ENCODE results near the gene GKN1. TPM values are rescaled to one million over a fixed set of nuclear protein-coding genes. Genes with fewer than 3 reads are reported as not detected.

GKN1 gene
- total and polyA plus RNA-seq, 5 donors: not detected

DNA sequence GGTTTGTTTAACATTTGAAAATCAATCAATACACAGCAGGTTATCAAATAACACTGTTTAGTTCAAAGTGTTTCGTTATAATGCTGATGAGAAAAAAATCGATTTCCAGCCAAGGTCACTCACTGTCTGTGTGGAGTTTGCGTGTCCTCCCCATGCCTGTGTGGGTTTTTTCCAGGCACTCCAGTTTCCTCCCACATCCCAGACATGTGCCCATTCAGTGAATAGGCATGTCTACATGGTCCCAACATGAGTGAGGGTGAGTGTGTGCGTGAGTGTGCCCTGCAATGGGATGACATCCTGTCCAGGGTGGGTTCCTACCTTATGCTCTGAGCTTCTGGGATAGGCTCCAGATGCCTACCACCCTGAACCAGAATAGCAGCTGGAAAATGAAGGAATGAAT, 13.1 kb upstream of the GKN1 start:
- Histone ChIP-seq H3K27ac (ENCODE audit: low read length) (no peak overlapping the region), H3K9me3 (ENCODE audit: control insufficient read depth, low read length) (no peaks in the 10 kb centered on the region), H3K4me1 (ENCODE audit: control insufficient read depth, insufficient read depth, low read length) (no peaks in the 10 kb centered on the region), H3K4me3 (ENCODE audit: low read length) (no peak overlapping the region), H3K27me3 (ENCODE audit: control insufficient read depth, insufficient read depth) (no peaks in the 10 kb centered on the region)
- no peak for DNase-seq
- WGBS: 94% methylated on average over 4 of the region's 4 CpGs
- ATAC-seq: no peak
- intact Hi-C loops (cut with DNase I): no loop called here

DNA sequence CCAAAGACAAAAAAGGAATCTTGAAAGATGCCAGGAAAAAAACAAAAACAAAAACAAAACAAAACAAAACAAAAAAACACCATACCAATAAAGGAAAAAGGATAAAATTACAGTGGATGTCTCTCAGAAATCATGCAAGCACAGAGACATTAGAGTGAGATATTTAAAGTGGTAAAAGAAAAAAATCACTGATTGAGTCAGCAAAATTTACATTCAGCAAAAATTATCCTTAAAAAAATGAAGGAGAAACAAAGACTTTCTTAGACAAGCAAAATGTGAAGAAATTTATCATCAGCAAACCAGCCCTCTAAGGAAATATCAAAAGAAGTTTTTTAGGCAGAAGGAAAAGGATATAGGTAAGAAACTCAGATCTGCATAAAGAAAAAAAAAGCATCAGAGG, 10.2 kb upstream of the GKN1 start:
- Histone ChIP-seq H3K9me3 (ENCODE audit: control insufficient read depth, low read length) (no peaks in the 10 kb centered on the region), H3K4me1 (ENCODE audit: control insufficient read depth, insufficient read depth, low read length) (no peaks in the 10 kb centered on the region), H3K27me3 (ENCODE audit: control insufficient read depth, insufficient read depth) (no peaks in the 10 kb centered on the region), H3K27ac (ENCODE audit: low read length) (no peak overlapping the region), H3K4me3 (ENCODE audit: low read length) (no peak overlapping the region)
- ATAC-seq: no peak
- no peak for DNase-seq
- intact Hi-C loops (cut with DNase I): no loop called here

DNA sequence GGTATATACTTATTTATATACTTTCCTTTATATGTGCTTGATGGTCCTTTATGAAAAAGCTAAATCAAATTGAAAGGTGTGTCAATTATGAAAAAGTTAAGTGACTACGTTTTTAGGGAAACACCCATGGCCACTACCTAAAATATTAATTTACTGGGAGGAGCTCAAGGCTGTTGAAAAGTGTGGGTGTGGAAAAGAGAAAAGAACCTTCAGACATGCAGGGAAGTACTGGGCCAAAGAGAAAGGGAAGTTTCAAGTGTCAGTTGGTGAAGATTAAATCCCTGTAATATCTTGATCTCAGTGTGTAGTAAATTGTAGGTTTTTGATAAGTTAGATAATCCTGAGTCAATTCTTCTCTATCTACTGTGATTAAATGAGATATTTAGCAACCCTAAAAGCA, 6.2 kb upstream of the GKN1 start:
- ATAC-seq (no peak), DNase-seq (no peak)
- Histone ChIP-seq H3K9me3 (ENCODE audit: control insufficient read depth, low read length) (no peaks in the 10 kb centered on the region), H3K27me3 (ENCODE audit: control insufficient read depth, insufficient read depth) (no peaks in the 10 kb centered on the region), H3K4me3 (ENCODE audit: low read length) (no peak overlapping the region), H3K27ac (ENCODE audit: low read length) (no peak overlapping the region), H3K4me1 (ENCODE audit: control insufficient read depth, insufficient read depth, low read length) (no peaks in the 10 kb centered on the region)
- WGBS: 72% methylated on average over 1 of the region's 1 CpG
- intact Hi-C loops (cut with DNase I): no loop called here

DNA sequence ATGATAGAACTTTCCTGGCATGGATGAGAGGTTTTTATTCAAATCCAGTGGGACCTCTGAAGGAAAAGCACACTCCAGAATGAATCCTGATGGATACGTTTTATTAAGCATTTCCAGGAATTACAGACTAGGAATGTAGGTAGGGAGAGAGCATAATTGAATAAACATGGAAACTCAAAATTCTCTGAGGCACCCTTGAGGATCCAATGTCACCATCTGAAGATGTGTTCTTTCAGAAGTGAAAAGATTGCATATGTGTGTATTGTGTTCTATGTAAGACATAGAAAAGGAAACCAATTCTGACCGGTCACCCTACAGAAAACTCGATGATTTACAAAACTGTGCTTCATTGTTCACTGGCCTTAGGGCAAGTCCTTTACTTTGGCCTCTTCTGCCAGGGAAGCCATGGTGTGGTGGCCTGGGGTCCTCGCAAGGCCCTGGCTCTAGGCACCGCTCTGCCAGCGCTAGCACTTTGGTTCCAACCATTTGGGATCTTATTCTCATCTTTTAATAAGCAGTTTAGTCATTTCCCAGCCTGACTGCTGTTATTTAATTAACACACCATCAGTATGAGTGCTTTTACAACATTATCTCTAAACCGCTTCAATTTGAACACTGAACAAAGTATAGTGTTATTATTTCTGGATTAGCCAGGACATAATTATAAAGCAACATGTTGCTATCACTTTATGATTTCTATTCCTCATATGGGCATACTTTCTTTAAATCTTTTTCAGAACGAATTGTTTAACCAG, 4.5 kb upstream of the GKN1 start:
- intact Hi-C loops (cut with DNase I): no loop called here
- no peak overlapping the region for H3K4me3 ChIP-seq (ENCODE audit: low read length)
- no peak for DNase-seq
- 84% methylated on average over 8 of the region's 8 CpGs for WGBS
- H3K4me1 ChIP-seq (ENCODE audit: control insufficient read depth, insufficient read depth, low read length): no peaks in the 10 kb centered on the region
- no peak for ATAC-seq
- no peak overlapping the region for H3K27ac ChIP-seq (ENCODE audit: low read length)
- H3K27me3 ChIP-seq (ENCODE audit: control insufficient read depth, insufficient read depth): no peaks in the 10 kb centered on the region
- H3K9me3 ChIP-seq (ENCODE audit: control insufficient read depth, low read length): no peaks in the 10 kb centered on the region

DNA sequence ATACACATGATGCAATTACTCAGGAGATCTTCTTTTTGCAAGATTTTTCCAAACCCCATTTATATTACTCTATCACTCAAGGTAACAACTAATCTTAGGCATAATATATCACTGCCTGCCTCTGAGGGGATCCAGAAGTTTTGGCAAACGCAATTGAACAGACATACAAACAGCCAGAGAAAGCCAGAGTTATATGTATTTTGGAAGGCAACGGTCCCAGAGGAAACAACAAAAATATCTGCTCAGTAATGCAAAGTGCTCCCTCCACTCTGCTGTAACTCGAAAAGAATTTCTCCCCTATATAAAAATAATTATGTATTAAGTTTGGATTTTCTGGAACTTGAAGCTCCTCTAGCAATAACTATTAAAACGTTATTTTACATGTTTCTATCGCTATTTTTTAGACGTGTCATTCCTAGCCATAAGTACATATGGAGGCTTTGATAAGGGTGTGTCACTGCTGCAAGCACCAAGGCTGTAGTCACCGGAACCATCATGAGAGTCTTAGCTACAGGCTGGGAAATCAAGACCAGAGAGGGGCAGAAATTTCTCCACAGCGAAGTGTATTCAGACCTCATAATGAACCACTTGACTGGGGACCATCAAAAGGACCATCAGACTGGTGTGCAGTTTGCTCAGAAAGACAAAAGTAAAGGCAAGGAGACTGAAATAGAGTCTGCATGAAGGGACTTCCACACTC, 3.7 kb upstream of the GKN1 start:
- Histone ChIP-seq H3K27ac (ENCODE audit: low read length) (no peak overlapping the region), H3K4me3 (ENCODE audit: low read length) (no peak overlapping the region), H3K27me3 (ENCODE audit: control insufficient read depth, insufficient read depth) (no peaks in the 10 kb centered on the region), H3K9me3 (ENCODE audit: control insufficient read depth, low read length) (no peaks in the 10 kb centered on the region), H3K4me1 (ENCODE audit: control insufficient read depth, insufficient read depth, low read length) (no peaks in the 10 kb centered on the region)
- no peak for DNase-seq
- intact Hi-C loops (cut with DNase I): no loop called here
- ATAC-seq: no peak
- WGBS: 60% methylated on average over 8 of the region's 8 CpGs

DNA sequence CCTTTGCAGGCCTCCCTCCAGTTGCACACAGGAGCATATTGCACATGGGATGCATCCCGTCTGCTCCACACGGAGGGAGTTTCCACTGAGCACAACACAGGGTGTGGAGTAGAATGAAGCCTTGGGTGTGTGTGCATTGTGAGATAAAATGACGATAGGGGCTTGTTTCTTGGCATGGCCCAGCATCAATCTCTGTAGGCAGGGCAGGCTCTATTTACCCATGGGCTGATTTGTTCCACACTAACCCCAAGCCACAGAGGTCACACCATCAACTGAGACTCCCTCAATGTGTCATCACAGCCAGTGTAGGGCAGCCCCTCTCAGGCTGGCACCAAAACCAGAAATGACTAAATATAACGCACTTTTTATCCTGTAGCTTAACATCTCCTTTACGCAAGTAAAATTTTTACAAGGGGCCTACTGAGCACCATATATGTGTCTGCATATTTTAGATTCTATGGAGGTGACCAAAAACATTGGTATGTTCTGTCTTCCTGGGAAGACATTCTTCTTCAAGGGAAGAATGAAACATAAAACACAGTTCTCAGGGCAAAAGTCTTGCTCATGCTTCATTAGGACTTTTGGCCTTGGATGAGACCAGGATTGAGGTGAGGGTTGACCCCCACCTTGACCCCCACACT, 2.7 kb upstream of the GKN1 start:
- H3K27ac ChIP-seq (ENCODE audit: low read length): no peak overlapping the region
- 67% methylated on average over 5 of the region's 5 CpGs for whole genome bisulfite sequencing
- H3K4me3 ChIP-seq (ENCODE audit: low read length): no peak overlapping the region
- H3K27me3 ChIP-seq (ENCODE audit: control insufficient read depth, insufficient read depth): no peaks in the 10 kb centered on the region
- H3K9me3 ChIP-seq (ENCODE audit: control insufficient read depth, low read length): no peaks in the 10 kb centered on the region
- no peak for DNase-seq
- H3K4me1 ChIP-seq (ENCODE audit: control insufficient read depth, insufficient read depth, low read length): no peaks in the 10 kb centered on the region
- ATAC-seq: no peak
- intact Hi-C loops (cut with DNase I): no loop called here

DNA sequence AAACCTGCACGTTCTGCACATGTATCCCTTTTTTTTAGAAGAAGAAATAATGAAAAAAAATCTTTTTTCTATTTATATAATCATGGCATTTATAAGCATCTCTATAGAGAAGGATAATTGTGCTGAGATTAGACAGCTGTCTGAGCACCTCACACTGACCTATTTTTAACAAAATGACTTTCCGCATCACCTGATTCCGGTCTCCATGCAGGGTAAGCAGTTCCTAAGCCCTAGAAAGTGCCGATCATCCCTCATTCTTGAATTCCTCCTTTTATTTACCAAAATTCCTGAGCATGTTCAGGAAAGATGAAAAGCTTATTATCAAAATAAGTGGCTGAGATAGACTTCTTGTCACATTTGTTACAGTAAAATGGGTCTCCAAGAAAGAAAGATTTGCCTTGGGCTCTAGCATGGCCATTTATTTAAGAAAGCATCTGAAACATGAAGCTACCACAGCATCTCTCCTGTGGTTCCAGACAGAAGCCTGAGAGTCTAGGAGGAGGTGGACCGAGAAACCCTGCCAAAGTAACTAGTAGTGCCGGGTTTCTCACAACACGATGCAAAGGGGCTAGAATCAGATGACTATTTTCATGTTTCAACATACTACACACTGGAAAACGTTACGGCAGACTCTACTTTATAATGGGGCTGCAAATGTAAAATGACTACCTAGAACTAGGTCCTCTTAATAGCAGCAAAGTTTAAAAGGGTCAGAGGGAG, 670 bp downstream of the GKN1 start:
- Histone ChIP-seq H3K27me3 (ENCODE audit: control insufficient read depth, insufficient read depth) (no peaks in the 10 kb centered on the region), H3K9me3 (ENCODE audit: control insufficient read depth, low read length) (no peaks in the 10 kb centered on the region), H3K4me3 (ENCODE audit: low read length) (no peak overlapping the region), H3K4me1 (ENCODE audit: control insufficient read depth, insufficient read depth, low read length) (no peaks in the 10 kb centered on the region), H3K27ac (ENCODE audit: low read length) (no peak overlapping the region)
- DNase-seq (no peak), ATAC-seq (no peak)
- WGBS: 67% methylated on average over 9 of the region's 9 CpGs
- intact Hi-C loops (cut with DNase I): no loop called here

DNA sequence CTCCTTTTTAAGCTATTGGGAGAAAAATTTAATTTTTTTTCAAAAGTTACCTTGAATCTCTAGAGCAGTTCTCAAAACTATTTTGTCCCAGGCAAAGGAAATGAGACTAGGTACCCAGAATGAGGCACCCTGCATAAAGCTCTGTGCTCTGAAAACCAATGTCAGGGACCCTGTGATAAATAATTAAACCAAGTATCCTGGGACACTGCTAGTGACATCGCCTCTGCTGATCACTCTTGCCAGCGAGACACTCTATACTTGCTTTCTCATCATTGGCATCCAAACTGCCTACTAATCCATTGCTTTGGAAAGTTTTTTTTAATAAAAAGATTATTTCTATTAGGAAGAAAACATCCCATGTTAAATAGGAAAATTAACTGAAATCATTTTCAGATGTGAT, 1.4 kb downstream of the GKN1 start:
- intact Hi-C loops (cut with DNase I): no loop called here
- 98% methylated on average over 2 of the region's 2 CpGs for WGBS
- ATAC-seq (no peak), DNase-seq (no peak)
- Histone ChIP-seq H3K27me3 (ENCODE audit: control insufficient read depth, insufficient read depth) (no peaks in the 10 kb centered on the region), H3K4me3 (ENCODE audit: low read length) (no peak overlapping the region), H3K27ac (ENCODE audit: low read length) (no peak overlapping the region), H3K4me1 (ENCODE audit: control insufficient read depth, insufficient read depth, low read length) (no peaks in the 10 kb centered on the region), H3K9me3 (ENCODE audit: control insufficient read depth, low read length) (no peaks in the 10 kb centered on the region)

DNA sequence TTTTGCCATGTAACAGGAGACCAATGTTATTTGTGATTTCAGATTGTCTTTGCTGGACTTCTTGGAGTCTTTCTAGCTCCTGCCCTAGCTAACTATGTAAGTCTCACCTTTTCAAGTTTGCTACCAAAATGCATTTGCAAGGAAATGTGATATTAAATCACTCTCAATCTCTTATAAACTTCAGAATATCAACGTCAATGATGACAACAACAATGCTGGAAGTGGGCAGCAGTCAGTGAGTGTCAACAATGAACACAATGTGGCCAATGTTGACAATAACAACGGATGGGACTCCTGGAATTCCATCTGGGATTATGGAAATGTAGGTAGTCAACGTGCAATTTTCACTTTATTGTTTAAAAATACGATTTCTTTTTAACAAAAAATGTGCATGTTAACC, 3.0 kb downstream of the GKN1 start:
- intact Hi-C loops (cut with DNase I): no loop called here
- WGBS: 76% methylated on average over 4 of the region's 4 CpGs
- no peaks in the 10 kb centered on the region for H3K4me1 ChIP-seq (ENCODE audit: control insufficient read depth, insufficient read depth, low read length)
- H3K27me3 ChIP-seq (ENCODE audit: control insufficient read depth, insufficient read depth): no peaks in the 10 kb centered on the region
- H3K9me3 ChIP-seq (ENCODE audit: control insufficient read depth, low read length): no peaks in the 10 kb centered on the region
- H3K27ac ChIP-seq (ENCODE audit: low read length): no peak overlapping the region
- no peak overlapping the region for H3K4me3 ChIP-seq (ENCODE audit: low read length)
- no peak for DNase-seq
- ATAC-seq: no peak

DNA sequence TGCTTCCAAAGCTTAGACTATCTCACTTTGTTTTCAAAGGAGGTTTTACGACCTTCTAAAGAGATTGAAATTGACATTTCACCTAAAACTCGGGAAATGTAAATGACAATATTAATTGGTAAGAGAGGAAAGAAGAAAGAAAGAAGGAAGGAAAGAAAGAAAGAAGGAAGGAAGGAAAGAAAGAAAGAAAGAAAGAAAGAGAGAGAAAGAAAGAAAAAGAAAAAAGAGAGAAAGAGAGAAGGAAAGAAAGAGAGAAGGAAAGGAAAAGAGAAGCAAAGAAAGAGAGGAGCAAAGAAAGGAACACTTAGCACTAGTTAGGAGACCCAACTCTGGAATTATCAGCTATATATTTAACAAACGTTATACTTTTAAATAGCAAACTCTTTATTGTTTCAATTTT, 3.7 kb downstream of the GKN1 start:
- H3K9me3 ChIP-seq (ENCODE audit: control insufficient read depth, low read length): no peaks in the 10 kb centered on the region
- H3K4me3 ChIP-seq (ENCODE audit: low read length): no peak overlapping the region
- 70% methylated on average over 3 of the region's 3 CpGs for WGBS
- no peak overlapping the region for H3K27ac ChIP-seq (ENCODE audit: low read length)
- intact Hi-C loops (cut with DNase I): no loop called here
- H3K4me1 ChIP-seq (ENCODE audit: control insufficient read depth, insufficient read depth, low read length): no peaks in the 10 kb centered on the region
- DNase-seq: no peak
- ATAC-seq: no peak
- no peaks in the 10 kb centered on the region for H3K27me3 ChIP-seq (ENCODE audit: control insufficient read depth, insufficient read depth)

DNA sequence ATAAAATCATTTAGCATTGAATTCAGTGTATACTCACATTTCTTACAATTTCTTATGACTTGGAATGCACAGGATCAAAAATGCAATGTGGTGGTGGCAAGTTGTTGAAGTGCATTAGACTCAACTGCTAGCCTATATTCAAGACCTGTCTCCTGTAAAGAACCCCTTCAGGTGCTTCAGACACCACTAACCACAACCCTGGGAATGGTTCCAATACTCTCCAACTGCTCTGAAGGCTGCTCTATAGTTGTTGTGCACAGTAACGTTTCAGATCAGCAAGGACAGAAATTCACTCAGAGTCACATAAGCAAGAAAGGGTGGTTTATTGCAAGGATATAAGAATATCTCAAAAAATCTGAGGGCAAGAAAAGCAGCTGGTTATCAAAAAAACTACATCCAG, 6.5 kb downstream of the GKN1 start:
- Histone ChIP-seq H3K27ac (ENCODE audit: low read length) (no peak overlapping the region), H3K4me3 (ENCODE audit: low read length) (no peak overlapping the region), H3K9me3 (ENCODE audit: control insufficient read depth, low read length) (no peaks in the 10 kb centered on the region), H3K4me1 (ENCODE audit: control insufficient read depth, insufficient read depth, low read length) (no peaks in the 10 kb centered on the region), H3K27me3 (ENCODE audit: control insufficient read depth, insufficient read depth) (no peaks in the 10 kb centered on the region)
- WGBS: 64% methylated on average over 1 of the region's 1 CpG
- intact Hi-C loops (cut with DNase I): no loop called here
- DNase-seq (no peak), ATAC-seq (no peak)
